Skeletal muscle satellite cell (primary cell): Measurements from ENCODE around the gene MAP3K5.

Experiments
- H3K27me3 ChIP-seq: 2 replicates; pipeline ENCODE4 v1.7.0; 2013; ENCODE audit warnings: low read length; ENCODE audit not compliant: control insufficient read depth, insufficient read depth
- H3K36me3 ChIP-seq: 2 replicates; pipeline ENCODE4 v1.7.0; 2013; ENCODE audit warnings: mild to moderate bottlenecking, control low read depth, low read length; ENCODE audit not compliant: insufficient read depth
- H3K4me1 ChIP-seq: 2 replicates; pipeline ENCODE4 v1.7.0; 2013; ENCODE audit warnings: low read length; ENCODE audit not compliant: control insufficient read depth, insufficient read depth
- H3K4me2 ChIP-seq: 2 replicates; pipeline ENCODE4 v1.7.0; 2013; ENCODE audit warnings: mild to moderate bottlenecking, low read length
- H3K4me3 ChIP-seq: 2 replicates; pipeline ENCODE4 v1.7.0; 2013; ENCODE audit warnings: low read length
- H3K9ac ChIP-seq: 2 replicates; pipeline ENCODE4 v1.7.0; 2013; ENCODE audit warnings: mild to moderate bottlenecking, low read depth, low read length, moderate library complexity
- H3K9me3 ChIP-seq: replicated peaks from 2 replicates; pipeline ENCODE4 v1.7.0; 2013; ENCODE audit warnings: mild to moderate bottlenecking, control low read depth, low read length

The MAP3K5 gene

GRCh38 chr6:136535880-136536650, 256.2 kb downstream of the MAP3K5 start:
- H3K36me3 ChIP-seq, result no peaks in the 10 kb centered on the region
- no peaks in the 10 kb centered on the region for H3K9me3 ChIP-seq
- no peak overlapping the region for H3K9ac ChIP-seq
- H3K4me2 ChIP-seq, result no peak overlapping the region
- no peaks in the 10 kb centered on the region for H3K4me1 ChIP-seq
- no peak overlapping the region for H3K4me3 ChIP-seq
- H3K27me3 ChIP-seq, result no peaks in the 10 kb centered on the region

- no peak overlapping the region for H3K4me3 ChIP-seq
- H3K4me1 ChIP-seq, result no peaks in the 10 kb centered on the region
- no peaks in the 10 kb centered on the region for H3K36me3 ChIP-seq
- H3K4me2 ChIP-seq, result no peak overlapping the region
- no peaks in the 10 kb centered on the region for H3K9me3 ChIP-seq
- H3K27me3 ChIP-seq, result no peaks in the 10 kb centered on the region
- H3K9ac ChIP-seq, result no peak overlapping the region
Observed at GRCh38 chr6:136535017-136535765, 257.1 kb downstream of the MAP3K5 start.

GRCh38 chr6:136534268-136534667, 258.0 kb downstream of the MAP3K5 start:
- Histone ChIP-seq H3K36me3 (no peaks in the 10 kb centered on the region), H3K9me3 (no peaks in the 10 kb centered on the region)

GRCh38 chr6:136533487-136533886, 258.8 kb downstream of the MAP3K5 start:
- Histone ChIP-seq H3K9me3 (no peaks in the 10 kb centered on the region), H3K4me3 (no peak overlapping the region), H3K4me1 (no peaks in the 10 kb centered on the region), H3K4me2 (no peak overlapping the region), H3K9ac (no peak overlapping the region), H3K27me3 (no peaks in the 10 kb centered on the region), H3K36me3 (no peaks in the 10 kb centered on the region)

More at GRCh38 chr6:136534268-136534667, 258.0 kb downstream of the MAP3K5 start:
- Histone ChIP-seq H3K4me1 (no peaks in the 10 kb centered on the region), H3K9ac (no peak overlapping the region), H3K27me3 (no peaks in the 10 kb centered on the region), H3K4me2 (no peak overlapping the region), H3K4me3 (no peak overlapping the region)

- Histone ChIP-seq H3K36me3 (no peaks in the 10 kb centered on the region), H3K4me3 (no peak overlapping the region), H3K27me3 (no peaks in the 10 kb centered on the region), H3K9me3 (no peaks in the 10 kb centered on the region), H3K4me1 (no peaks in the 10 kb centered on the region), H3K9ac (no peak overlapping the region), H3K4me2 (no peak overlapping the region)
Observed at GRCh38 chr6:136532030-136532429, 260.2 kb downstream of the MAP3K5 start.

GRCh38 chr6:136529710-136530109, 262.6 kb downstream of the MAP3K5 start:
- H3K4me1 ChIP-seq, result no peaks in the 10 kb centered on the region
- H3K9me3 ChIP-seq, result no peaks in the 10 kb centered on the region
- H3K4me3 ChIP-seq, result no peak overlapping the region
- no peak overlapping the region for H3K9ac ChIP-seq
- no peaks in the 10 kb centered on the region for H3K36me3 ChIP-seq
- no peaks in the 10 kb centered on the region for H3K27me3 ChIP-seq
- H3K4me2 ChIP-seq, result no peak overlapping the region

GRCh38 chr6:136528477-136528876, 263.8 kb downstream of the MAP3K5 start:
- Histone ChIP-seq H3K9me3 (no peaks in the 10 kb centered on the region), H3K4me3 (no peak overlapping the region), H3K27me3 (no peaks in the 10 kb centered on the region), H3K4me2 (no peak overlapping the region), H3K4me1 (no peaks in the 10 kb centered on the region), H3K36me3 (no peaks in the 10 kb centered on the region), H3K9ac (no peak overlapping the region)

GRCh38 chr6:136527831-136528230, 264.4 kb downstream of the MAP3K5 start:
- H3K9ac ChIP-seq, result no peak overlapping the region
- no peak overlapping the region for H3K4me2 ChIP-seq
- no peaks in the 10 kb centered on the region for H3K36me3 ChIP-seq
- H3K27me3 ChIP-seq, result no peaks in the 10 kb centered on the region
- H3K9me3 ChIP-seq, result no peaks in the 10 kb centered on the region
- no peak overlapping the region for H3K4me3 ChIP-seq
- H3K4me1 ChIP-seq, result no peaks in the 10 kb centered on the region

GRCh38 chr6:136526937-136527336, 265.3 kb downstream of the MAP3K5 start:
- H3K27me3 ChIP-seq, result no peaks in the 10 kb centered on the region
- no peak overlapping the region for H3K9ac ChIP-seq
- H3K36me3 ChIP-seq, result no peaks in the 10 kb centered on the region
- no peak overlapping the region for H3K4me2 ChIP-seq
- H3K9me3 ChIP-seq, result no peaks in the 10 kb centered on the region
- no peak overlapping the region for H3K4me3 ChIP-seq
- no peaks in the 10 kb centered on the region for H3K4me1 ChIP-seq

GRCh38 chr6:136526196-136526930, 265.9 kb downstream of the MAP3K5 start:
- H3K4me1 ChIP-seq, result no peaks in the 10 kb centered on the region
- no peaks in the 10 kb centered on the region for H3K36me3 ChIP-seq
- no peak overlapping the region for H3K9ac ChIP-seq
- no peaks in the 10 kb centered on the region for H3K27me3 ChIP-seq
- H3K4me3 ChIP-seq, result no peak overlapping the region
- no peaks in the 10 kb centered on the region for H3K9me3 ChIP-seq
- H3K4me2 ChIP-seq, result no peak overlapping the region

- no peaks in the 10 kb centered on the region for H3K4me1 ChIP-seq
- no peaks in the 10 kb centered on the region for H3K36me3 ChIP-seq
- no peak overlapping the region for H3K4me2 ChIP-seq
- peaks cover 1% of the 10 kb centered on the region for H3K27me3 ChIP-seq
- H3K9me3 ChIP-seq, result no peaks in the 10 kb centered on the region
- no peak overlapping the region for H3K4me3 ChIP-seq
- H3K9ac ChIP-seq, result no peak overlapping the region
Observed at GRCh38 chr6:136525586-136526195, 266.6 kb downstream of the MAP3K5 start.
